LHCN-M2 (cell line): ENCODE results near the gene KLHDC8B. TPM values are rescaled to one million over a fixed set of nuclear protein-coding genes. Genes with fewer than 3 reads are reported as not detected.
"Not testable (repeated sequence)": the region's sequence is repeated elsewhere in the genome, so short reads cannot be mapped to it uniquely, and the experiment has no call there.

Source experiments
- DNase-seq: peaks from one replicate; pipeline ENCODE4 v3.0.0-alpha.2; 2012; ENCODE audit warnings: low read depth
- total RNA-seq: library from RNA; depleted of rRNA; stranded (reverse); fragments of >200 nt; gene quantifications from 2 replicates; pipeline ENCODE4 v1.2.3, GENCODE V29; 2014; rRNA removed

The KLHDC8B gene
- total RNA-seq, 1 experiment from 2014 or later = 19.1 TPM

DNA sequence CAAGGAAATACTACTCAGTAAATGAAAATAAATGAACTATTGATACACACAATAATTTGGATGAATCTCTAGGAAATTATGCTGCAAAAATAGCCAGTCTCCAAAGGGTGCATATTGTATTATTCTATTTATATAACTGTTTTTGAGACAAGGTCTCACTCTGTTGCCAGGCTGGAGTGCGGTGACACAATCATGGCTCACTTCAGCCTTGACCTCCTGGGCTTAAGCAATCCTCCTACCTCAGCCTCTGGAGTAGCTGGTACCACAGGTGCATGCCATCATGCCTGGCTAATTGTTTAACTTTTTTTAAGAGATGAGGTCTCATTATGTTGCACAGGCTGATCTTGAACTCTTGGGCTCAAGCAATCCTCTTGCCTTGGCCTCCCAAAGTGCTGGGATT is 12.5 kb downstream of the KLHDC8B start:
- no peak for DNase-seq

DNA sequence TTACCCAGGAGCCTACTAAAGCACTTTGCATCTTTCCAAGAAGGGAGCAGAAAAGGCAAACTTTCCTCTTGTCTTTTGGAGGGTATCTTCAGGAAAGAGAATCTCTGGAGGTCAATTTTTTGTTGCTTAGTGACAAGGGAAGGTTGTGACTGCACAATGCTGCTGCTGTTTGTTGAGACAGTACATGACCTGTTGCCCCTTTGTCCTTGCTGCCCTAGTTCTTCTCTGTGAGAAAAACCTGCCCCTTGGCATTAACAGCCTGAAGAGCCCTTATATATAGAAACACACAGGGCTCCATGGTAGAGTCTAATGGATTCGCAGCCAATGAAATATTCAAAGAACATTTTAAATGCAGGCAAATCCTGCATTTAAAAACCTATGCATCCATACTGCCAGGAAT is 20.3 kb downstream of the KLHDC8B start:
- no peak for DNase-seq

DNA sequence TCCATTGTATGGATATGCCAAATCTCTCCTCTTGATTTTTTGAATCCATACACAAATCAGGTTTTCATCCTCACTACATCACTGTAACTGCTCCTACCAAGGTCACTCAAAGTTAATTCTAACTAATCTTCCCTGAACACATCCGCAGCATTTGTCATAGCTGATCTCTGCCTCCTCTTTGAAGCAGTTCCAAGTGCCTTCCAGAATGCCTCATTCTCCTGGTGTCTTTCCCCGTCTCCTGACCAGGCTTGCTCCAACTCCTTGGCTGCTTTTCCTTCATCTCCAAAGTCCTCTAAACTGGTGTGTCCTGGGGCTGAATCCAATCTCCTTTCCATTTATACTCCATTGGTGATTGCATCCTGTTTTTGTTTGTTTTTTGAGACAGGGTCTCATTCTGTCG is 26.8 kb downstream of the KLHDC8B start:
- no peak for DNase-seq

- no peak for DNase-seq
Measured at GRCh38 chr3:49198611-49199230, 27.3 kb downstream of the KLHDC8B start.

- DNase-seq = peak; percentile 90
Measured at GRCh38 chr3:49199239-49199899, 28.0 kb downstream of the KLHDC8B start.

GRCh38 chr3:49199900-49200281 is 28.5 kb downstream of the KLHDC8B start:
- DNase-seq = no peak

GRCh38 chr3:49213541-49213943 is 42.1 kb downstream of the KLHDC8B start:
- DNase-seq = no peak

- DNase-seq = peak; percentile 5
Measured at GRCh38 chr3:49213998-49214397, 42.6 kb downstream of the KLHDC8B start.

- not testable (repeated sequence) for DNase-seq
Measured at GRCh38 chr3:49216687-49217086, 45.3 kb downstream of the KLHDC8B start.

DNA sequence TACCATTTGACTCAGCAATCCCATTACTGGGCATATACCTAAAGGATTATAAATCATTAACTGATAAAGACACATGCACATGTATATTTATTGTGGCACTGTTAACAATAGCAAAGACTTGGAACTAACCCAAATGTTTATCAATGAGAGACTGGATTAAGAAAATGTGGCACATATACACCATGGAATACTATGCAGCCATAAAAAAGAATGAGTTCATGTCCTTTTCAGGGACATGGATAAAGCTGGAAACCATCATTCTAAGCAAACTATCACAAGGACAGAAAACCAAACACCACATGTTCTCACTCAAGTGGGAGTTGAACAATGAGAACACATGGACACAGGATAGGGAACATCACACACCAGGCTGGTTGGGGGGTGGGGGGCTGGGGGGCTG is 45.7 kb downstream of the KLHDC8B start:
- DNase-seq = not testable (repeated sequence)

- DNase-seq = peak; percentile 39
Measured at GRCh38 chr3:49217688-49218470, 46.5 kb downstream of the KLHDC8B start.

GRCh38 chr3:49218471-49218989 is 47.1 kb downstream of the KLHDC8B start:
- peak; percentile 91 for DNase-seq

- no peak for DNase-seq
Measured at GRCh38 chr3:49219132-49219531, 47.7 kb downstream of the KLHDC8B start.

GRCh38 chr3:49220985-49221563 is 49.7 kb downstream of the KLHDC8B start:
- DNase-seq = not testable (repeated sequence)

DNA sequence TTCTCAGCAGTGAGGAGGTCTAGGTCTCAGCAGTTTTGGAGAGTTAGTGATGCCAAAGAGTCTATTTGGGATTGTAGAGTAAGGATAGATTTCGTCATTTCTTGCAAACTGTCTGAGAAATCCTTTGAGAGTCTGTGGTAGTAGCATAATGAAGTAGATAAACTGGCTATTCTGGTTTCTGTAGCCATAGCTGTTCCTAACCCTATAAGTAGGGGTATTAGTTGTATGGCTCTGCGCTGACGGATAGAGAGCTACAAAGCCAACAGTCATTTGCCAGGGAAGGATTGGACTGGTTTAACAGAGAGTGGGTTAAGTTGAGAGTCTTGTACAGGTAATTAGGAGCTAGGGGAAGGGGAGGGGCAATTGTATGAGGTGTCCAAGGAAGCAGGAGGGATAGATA is 50.6 kb downstream of the KLHDC8B start:
- no peak for DNase-seq

Other genes starting within 250 kb of the KLHDC8B start
- gene P4HTM, start 181.4 kb upstream of the KLHDC8B start, total RNA-seq = 16.2 and 21.0 TPM in 2 replicates
- 78.0 and 87.3 TPM in 2 replicates for gene WDR6, start 164.2 kb upstream of the KLHDC8B start, total RNA-seq
- gene DALRD3, start 153.0 kb upstream of the KLHDC8B start, total RNA-seq = 42.5 and 45.7 TPM in 2 replicates
- 116 and 162 TPM in 2 replicates for gene NDUFAF3, start 149.5 kb upstream of the KLHDC8B start, total RNA-seq
- gene IMPDH2, start 142.2 kb upstream of the KLHDC8B start, total RNA-seq = 325 and 336 TPM in 2 replicates
- 74.6 and 83.8 TPM in 2 replicates for gene QRICH1, start 77.5 kb upstream of the KLHDC8B start, total RNA-seq
- gene QARS1, start 66.8 kb upstream of the KLHDC8B start, total RNA-seq = 161 and 208 TPM in 2 replicates
- gene USP19, start 50.8 kb upstream of the KLHDC8B start, total RNA-seq = 54.4 and 57.6 TPM in 2 replicates
- 238 and 248 TPM in 2 replicates for gene LAMB2, start 38.5 kb upstream of the KLHDC8B start, total RNA-seq
- gene CCDC71, start 5.3 kb upstream of the KLHDC8B start, total RNA-seq = 43.7 and 44.3 TPM in 2 replicates
- 0.71 and 1.3 TPM in 2 replicates for gene C3orf62, start 105.6 kb downstream of the KLHDC8B start, total RNA-seq
- 8.5 and 11.0 TPM in 2 replicates for gene USP4, start 168.5 kb downstream of the KLHDC8B start, total RNA-seq
- 377 and 434 TPM in 2 replicates for gene GPX1, start 186.8 kb downstream of the KLHDC8B start, total RNA-seq
- gene RHOA, start 240.4 kb downstream of the KLHDC8B start, total RNA-seq = 706 and 885 TPM in 2 replicates
- gene TCTA, start 240.8 kb downstream of the KLHDC8B start, total RNA-seq = 43.2 and 50.1 TPM in 2 replicates